Measurements from ENCODE around the gene HFM1.

- TF ChIP-seq, protein P1, sequence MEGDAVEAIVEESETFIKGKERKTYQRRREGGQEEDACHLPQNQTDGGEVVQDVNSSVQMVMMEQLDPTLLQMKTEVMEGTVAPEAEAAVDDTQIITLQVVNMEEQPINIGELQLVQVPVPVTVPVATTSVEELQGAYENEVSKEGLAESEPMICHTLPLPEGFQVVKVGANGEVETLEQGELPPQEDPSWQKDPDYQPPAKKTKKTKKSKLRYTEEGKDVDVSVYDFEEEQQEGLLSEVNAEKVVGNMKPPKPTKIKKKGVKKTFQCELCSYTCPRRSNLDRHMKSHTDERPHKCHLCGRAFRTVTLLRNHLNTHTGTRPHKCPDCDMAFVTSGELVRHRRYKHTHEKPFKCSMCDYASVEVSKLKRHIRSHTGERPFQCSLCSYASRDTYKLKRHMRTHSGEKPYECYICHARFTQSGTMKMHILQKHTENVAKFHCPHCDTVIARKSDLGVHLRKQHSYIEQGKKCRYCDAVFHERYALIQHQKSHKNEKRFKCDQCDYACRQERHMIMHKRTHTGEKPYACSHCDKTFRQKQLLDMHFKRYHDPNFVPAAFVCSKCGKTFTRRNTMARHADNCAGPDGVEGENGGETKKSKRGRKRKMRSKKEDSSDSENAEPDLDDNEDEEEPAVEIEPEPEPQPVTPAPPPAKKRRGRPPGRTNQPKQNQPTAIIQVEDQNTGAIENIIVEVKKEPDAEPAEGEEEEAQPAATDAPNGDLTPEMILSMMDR (conservative IDR thresholded peaks at IDR 0.05; ENCODE audit: low read depth in 2 of 2), result no peak; a peak in 1 of 4 replicates
- TF ChIP-seq JUNB (IDR thresholded peaks at IDR 0.05; ENCODE audit: unreplicated experiment) (no peak), POLR2AphosphoS5 (IDR thresholded peaks at IDR 0.05; ENCODE audit: low read depth) (no peak), STAT1 (IDR thresholded peaks at IDR 0.05; ENCODE audit: unreplicated experiment) (no peak), EZH2phosphoT487 (IDR thresholded peaks at IDR 0.05; ENCODE audit: unreplicated experiment) (no peak), ZNF331 (CRISPR knock-in tag; IDR thresholded peaks at IDR 0.05; ENCODE audit: low read depth) (no peak), EZH2 (IDR thresholded peaks at IDR 0.05; ENCODE audit: low read depth, unreplicated experiment) (no peak), ETS1 (IDR thresholded peaks at IDR 0.05) (no peak), NANOG (IDR thresholded peaks at IDR 0.05; ENCODE audit: borderline replicate concordance) (no peak), CREB1 (CRISPR knock-in tag; IDR thresholded peaks at IDR 0.05; ENCODE audit: low read depth) (no peak)
- TF ChIP-seq, protein P2, sequence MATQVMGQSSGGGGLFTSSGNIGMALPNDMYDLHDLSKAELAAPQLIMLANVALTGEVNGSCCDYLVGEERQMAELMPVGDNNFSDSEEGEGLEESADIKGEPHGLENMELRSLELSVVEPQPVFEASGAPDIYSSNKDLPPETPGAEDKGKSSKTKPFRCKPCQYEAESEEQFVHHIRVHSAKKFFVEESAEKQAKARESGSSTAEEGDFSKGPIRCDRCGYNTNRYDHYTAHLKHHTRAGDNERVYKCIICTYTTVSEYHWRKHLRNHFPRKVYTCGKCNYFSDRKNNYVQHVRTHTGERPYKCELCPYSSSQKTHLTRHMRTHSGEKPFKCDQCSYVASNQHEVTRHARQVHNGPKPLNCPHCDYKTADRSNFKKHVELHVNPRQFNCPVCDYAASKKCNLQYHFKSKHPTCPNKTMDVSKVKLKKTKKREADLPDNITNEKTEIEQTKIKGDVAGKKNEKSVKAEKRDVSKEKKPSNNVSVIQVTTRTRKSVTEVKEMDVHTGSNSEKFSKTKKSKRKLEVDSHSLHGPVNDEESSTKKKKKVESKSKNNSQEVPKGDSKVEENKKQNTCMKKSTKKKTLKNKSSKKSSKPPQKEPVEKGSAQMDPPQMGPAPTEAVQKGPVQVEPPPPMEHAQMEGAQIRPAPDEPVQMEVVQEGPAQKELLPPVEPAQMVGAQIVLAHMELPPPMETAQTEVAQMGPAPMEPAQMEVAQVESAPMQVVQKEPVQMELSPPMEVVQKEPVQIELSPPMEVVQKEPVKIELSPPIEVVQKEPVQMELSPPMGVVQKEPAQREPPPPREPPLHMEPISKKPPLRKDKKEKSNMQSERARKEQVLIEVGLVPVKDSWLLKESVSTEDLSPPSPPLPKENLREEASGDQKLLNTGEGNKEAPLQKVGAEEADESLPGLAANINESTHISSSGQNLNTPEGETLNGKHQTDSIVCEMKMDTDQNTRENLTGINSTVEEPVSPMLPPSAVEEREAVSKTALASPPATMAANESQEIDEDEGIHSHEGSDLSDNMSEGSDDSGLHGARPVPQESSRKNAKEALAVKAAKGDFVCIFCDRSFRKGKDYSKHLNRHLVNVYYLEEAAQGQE (IDR thresholded peaks at IDR 0.05; ENCODE audit: unreplicated experiment), result no peak
Observed at GRCh38 chr1:91440847-91441246, 36.2 kb upstream of the HFM1 start.

All from GM23338 (cell line).